Fibroblast of pulmonary artery (primary cell): ENCODE results near the gene C12orf42.

ENCODE experiments used
- DNase-seq: peaks from one replicate; pipeline ENCODE4 v3.0.0-alpha.2; 2010; ENCODE audit warnings: low read depth
- H3K4me3 ChIP-seq: replicated peaks from 2 replicates; pipeline ENCODE4 v1.5.1; 2011; ENCODE audit warnings: low read depth, mild to moderate bottlenecking, control low read depth, low read length, moderate library complexity
- TF ChIP-seq, protein P1 (sequence below): IDR thresholded peaks from 2 replicates; pipeline ENCODE4 v1.5.1; 2011; ENCODE audit warnings: mild to moderate bottlenecking, control low read depth, low read length, inconsistent platforms; ENCODE audit errors: missing control alignments

Gene C12orf42

DNA sequence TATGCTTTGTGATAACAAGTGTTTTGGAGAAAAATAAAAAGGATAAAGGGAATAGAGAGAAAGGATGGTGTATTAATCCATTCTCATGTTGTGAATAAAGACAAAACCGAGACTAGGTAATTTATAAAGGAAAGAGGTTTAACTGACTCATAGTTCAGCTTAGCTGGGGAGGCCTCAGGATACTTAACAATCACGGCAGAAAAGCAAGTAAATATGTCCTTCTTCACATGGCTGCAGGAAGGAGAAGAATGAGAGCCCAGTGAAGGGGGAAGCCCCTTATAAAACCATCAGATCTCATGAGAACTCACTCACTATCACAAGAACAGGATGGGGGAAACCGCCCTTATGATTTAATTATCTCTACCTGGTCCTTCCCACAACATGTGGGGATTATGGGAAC, 18.1 kb upstream of the C12orf42 start:
- TF ChIP-seq, protein P1, sequence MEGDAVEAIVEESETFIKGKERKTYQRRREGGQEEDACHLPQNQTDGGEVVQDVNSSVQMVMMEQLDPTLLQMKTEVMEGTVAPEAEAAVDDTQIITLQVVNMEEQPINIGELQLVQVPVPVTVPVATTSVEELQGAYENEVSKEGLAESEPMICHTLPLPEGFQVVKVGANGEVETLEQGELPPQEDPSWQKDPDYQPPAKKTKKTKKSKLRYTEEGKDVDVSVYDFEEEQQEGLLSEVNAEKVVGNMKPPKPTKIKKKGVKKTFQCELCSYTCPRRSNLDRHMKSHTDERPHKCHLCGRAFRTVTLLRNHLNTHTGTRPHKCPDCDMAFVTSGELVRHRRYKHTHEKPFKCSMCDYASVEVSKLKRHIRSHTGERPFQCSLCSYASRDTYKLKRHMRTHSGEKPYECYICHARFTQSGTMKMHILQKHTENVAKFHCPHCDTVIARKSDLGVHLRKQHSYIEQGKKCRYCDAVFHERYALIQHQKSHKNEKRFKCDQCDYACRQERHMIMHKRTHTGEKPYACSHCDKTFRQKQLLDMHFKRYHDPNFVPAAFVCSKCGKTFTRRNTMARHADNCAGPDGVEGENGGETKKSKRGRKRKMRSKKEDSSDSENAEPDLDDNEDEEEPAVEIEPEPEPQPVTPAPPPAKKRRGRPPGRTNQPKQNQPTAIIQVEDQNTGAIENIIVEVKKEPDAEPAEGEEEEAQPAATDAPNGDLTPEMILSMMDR, result no peak
- no peak overlapping the region for H3K4me3 ChIP-seq
- no peak for DNase-seq

DNA sequence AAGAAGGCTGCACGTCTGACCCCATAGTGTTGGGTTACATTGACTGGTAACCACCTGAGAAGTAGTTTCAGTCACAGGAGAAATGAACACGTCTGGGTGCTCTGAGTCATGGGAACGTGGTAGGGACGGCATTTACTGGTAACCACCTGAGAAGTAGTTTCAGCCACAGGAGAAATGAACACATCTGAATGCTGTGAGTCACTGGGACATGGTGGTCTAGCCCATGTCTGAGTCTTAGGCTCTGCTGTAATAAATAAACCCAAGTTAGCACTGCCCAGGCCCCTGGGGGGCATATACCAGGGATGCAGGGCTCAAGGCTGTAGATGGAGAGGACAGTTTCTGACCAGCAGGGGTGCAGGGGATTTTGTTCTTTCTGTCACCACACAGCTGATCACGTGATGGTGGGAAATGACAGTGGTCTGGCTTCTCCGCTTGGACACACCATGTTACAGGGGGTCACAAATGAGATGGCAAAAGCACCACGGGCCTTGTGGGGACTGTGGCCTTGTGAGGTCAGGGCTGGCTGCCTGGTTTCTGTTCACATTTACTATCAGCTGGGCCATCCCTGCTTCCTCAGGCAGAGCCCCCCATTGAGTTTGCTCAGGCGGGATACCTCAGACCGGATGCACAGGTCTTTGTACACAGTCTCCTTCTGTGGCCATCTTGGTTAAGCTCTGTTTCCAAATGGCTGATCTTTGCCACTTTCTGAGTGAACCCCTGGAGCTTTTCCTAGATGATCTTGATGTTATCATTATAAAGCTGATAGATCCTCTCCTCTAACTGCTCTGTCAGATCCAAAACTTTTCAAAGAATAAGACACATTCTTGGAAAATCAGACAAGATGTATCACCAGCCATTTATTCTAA, 9.8 kb upstream of the C12orf42 start:
- no peak overlapping the region for H3K4me3 ChIP-seq
- no peak for DNase-seq
- TF ChIP-seq, protein P1, result no peak

DNA sequence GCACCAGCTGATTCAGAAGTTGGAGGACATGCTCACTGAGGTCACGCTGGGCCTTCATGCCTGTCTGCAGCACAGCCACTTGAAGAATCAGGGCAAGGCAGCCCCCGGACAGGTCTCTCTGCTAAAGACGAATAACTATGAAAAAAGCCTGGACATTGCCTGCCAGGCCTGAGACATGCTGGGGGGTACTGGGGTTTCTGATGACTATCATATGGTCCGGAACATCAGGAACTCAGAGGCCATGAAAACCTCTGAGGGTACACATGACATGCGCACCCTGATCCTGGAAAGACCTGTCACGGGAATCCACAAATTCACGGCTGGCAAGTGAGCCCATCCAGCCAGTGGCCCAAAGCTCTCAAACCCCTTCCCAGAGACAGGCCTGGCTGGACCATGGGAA, 8.8 kb upstream of the C12orf42 start:
- no peak overlapping the region for H3K4me3 ChIP-seq
- DNase-seq, result no peak
- TF ChIP-seq, protein P1, result no peak

DNA sequence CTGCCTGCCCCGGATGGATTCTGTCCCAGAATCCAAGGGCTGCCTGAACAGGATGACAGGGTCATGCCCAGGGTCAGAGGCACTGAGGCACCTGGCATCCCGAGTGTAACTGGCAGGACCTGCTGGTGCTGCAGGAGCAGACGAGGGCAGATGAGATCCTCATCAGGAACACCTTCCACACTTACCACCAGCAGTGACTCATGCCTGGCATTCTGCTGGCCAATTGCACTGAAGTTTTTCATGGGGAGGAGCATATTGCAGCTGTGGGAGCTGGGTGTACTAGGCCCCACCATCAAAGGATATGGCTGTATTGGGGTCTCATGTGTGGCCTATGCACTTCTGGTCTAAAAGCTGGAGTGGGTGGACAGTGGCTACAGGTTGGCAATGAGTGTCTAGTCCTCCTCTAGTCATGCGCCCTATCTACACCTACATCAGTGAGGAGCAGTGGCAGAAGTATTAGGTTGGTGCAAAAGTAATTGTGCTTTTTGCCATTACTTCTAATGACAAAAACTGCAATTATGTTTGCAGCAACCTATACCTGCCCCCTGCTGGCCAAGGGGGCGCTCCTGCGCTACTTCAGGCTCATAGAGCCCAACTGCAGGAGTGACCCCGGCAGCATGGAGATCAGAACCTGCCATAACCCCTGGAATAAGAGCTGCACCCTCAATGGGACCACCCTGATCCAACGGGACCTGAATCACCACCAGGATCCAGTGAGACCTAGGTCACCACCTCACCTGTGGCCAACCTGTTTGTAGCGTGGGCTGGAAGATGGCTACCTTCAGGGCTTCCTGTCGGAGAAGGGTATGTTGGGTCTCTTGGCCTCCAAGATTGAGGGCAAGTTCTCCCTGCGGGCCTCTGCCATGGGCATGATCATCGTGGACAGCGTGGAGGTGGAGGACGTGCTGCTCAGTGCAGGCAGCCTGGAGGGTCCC, 8.0 kb upstream of the C12orf42 start:
- no peak for DNase-seq
- H3K4me3 ChIP-seq, result no peak overlapping the region
- TF ChIP-seq, protein P1, result no peak

DNA sequence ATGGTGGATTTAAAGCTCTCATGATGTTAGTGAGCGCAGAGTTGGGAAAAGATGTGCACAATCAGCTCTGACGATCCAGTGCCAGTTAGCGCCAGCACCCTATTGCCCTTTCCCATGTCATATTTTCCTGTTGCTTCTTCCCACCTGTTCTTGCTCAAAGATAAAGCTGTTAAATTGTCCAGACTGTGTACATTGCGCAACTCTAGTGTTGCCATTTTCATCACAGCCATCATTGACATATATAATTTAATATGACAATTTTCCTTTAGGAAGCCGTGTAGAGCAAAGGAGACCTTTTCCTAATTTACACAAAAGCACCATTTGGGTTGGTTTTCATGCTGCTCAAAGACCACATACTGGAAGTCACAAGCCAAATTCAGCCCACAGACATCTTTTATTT, 5.7 kb upstream of the C12orf42 start:
- TF ChIP-seq, protein P1, result no peak
- DNase-seq, result no peak
- H3K4me3 ChIP-seq, result no peak overlapping the region

DNA sequence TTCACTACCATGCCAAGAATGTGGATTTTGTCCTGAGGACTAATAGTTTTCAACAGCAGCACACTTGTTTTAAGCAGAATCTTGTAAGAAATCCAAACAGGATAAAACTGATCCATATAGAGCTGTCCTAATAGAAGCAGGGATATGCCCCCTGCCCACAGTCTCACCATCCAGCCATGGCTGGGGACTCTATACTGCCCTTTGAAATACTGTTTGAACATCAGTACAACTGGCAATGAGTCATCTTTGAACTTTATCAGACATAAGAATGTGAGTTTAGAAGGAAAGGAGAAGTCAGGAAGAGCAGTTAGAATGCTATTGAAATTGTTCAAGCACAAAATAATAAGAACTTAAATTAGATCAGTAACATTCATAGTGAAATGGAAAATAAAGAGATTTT, 3.8 kb upstream of the C12orf42 start:
- H3K4me3 ChIP-seq, result no peak overlapping the region
- DNase-seq, result no peak
- TF ChIP-seq, protein P1, result no peak
